T-helper 1 cell treated with Interleukin-12 subunit alpha and Interleukin-12 subunit beta and Interleukin-4 antibody, amounts not matched to agents 30 μg/mL and 1 μg/mL, for 36 hours (primary cell): ENCODE measurements around the gene SV2B.

ENCODE experiments used
- H3K27ac Mint-ChIP-seq: one replicate; pipeline ENCODE4 v1.8.0; 2021; ENCODE audit warnings: mild to moderate bottlenecking, mixed read lengths
- H3K27me3 Mint-ChIP-seq: one replicate; pipeline ENCODE4 v1.8.0; 2021; ENCODE audit warnings: low read depth, mixed read lengths
- H3K36me3 Mint-ChIP-seq: one replicate; pipeline ENCODE4 v1.8.0; 2021; ENCODE audit warnings: low read depth, mixed read lengths
- H3K4me1 Mint-ChIP-seq: one replicate; pipeline ENCODE4 v1.8.0; 2021; ENCODE audit warnings: low read depth, mixed read lengths
- H3K4me3 Mint-ChIP-seq: one replicate; pipeline ENCODE4 v1.8.0; 2021; ENCODE audit warnings: mild to moderate bottlenecking, moderate library complexity, mixed read lengths
- H3K9me3 Mint-ChIP-seq: one replicate; pipeline ENCODE4 v1.8.0; 2021; ENCODE audit warnings: mixed read lengths

The SV2B gene

GRCh38 chr15:91258415-91258759, 158.3 kb downstream of the SV2B start:
- Mint-ChIP-seq H3K9me3 (no peaks in the 10 kb centered on the region), H3K36me3 (no peaks in the 10 kb centered on the region), H3K27ac (no peak overlapping the region), H3K4me1 (peaks cover 4% of the 10 kb centered on the region), H3K4me3 (no peak overlapping the region), H3K27me3 (peaks cover 12% of the 10 kb centered on the region)

GRCh38 chr15:91259077-91259476, 159.0 kb downstream of the SV2B start:
- peaks cover 4% of the 10 kb centered on the region for H3K4me1 Mint-ChIP-seq
- H3K27me3 Mint-ChIP-seq = peaks cover 8% of the 10 kb centered on the region
- H3K27ac Mint-ChIP-seq = no peak overlapping the region
- H3K9me3 Mint-ChIP-seq = no peaks in the 10 kb centered on the region
- H3K4me3 Mint-ChIP-seq = no peak overlapping the region
- no peaks in the 10 kb centered on the region for H3K36me3 Mint-ChIP-seq

GRCh38 chr15:91261345-91261744, 161.3 kb downstream of the SV2B start:
- Mint-ChIP-seq H3K36me3 (no peaks in the 10 kb centered on the region), H3K27ac (no peak overlapping the region), H3K4me3 (no peak overlapping the region), H3K9me3 (no peaks in the 10 kb centered on the region), H3K4me1 (peaks cover 4% of the 10 kb centered on the region), H3K27me3 (peaks cover 14% of the 10 kb centered on the region)

- Mint-ChIP-seq H3K27me3 (peaks cover 12% of the 10 kb centered on the region), H3K36me3 (no peaks in the 10 kb centered on the region), H3K27ac (no peak overlapping the region), H3K4me1 (no peaks in the 10 kb centered on the region), H3K4me3 (no peak overlapping the region), H3K9me3 (no peaks in the 10 kb centered on the region)
These were observed 163.8 kb downstream of the SV2B start for GRCh38 chr15:91263632-91264531.

- no peaks in the 10 kb centered on the region for H3K4me1 Mint-ChIP-seq
- no peak overlapping the region for H3K27ac Mint-ChIP-seq
- peaks cover 12% of the 10 kb centered on the region for H3K27me3 Mint-ChIP-seq
- H3K36me3 Mint-ChIP-seq = no peaks in the 10 kb centered on the region
- no peak overlapping the region for H3K4me3 Mint-ChIP-seq
- no peaks in the 10 kb centered on the region for H3K9me3 Mint-ChIP-seq
These were observed 164.7 kb downstream of the SV2B start for GRCh38 chr15:91264651-91265351.

GRCh38 chr15:91265416-91265940, 165.4 kb downstream of the SV2B start:
- no peak overlapping the region for H3K4me3 Mint-ChIP-seq
- H3K27ac Mint-ChIP-seq = no peak overlapping the region

GRCh38 chr15:91268510-91268909, 168.5 kb downstream of the SV2B start:
- H3K27me3 Mint-ChIP-seq = peaks cover 30% of the 10 kb centered on the region
- H3K4me3 Mint-ChIP-seq = no peak overlapping the region
- no peaks in the 10 kb centered on the region for H3K36me3 Mint-ChIP-seq
- H3K9me3 Mint-ChIP-seq = no peaks in the 10 kb centered on the region
- H3K4me1 Mint-ChIP-seq = peaks cover 2% of the 10 kb centered on the region
- H3K27ac Mint-ChIP-seq = no peak overlapping the region

More at GRCh38 chr15:91265416-91265940, 165.4 kb downstream of the SV2B start:
- Mint-ChIP-seq H3K27me3 (peaks cover 17% of the 10 kb centered on the region), H3K4me1 (no peaks in the 10 kb centered on the region), H3K36me3 (no peaks in the 10 kb centered on the region), H3K9me3 (no peaks in the 10 kb centered on the region)

- Mint-ChIP-seq H3K4me3 (no peak overlapping the region), H3K4me1 (peaks cover 2% of the 10 kb centered on the region), H3K27me3 (peaks cover 39% of the 10 kb centered on the region), H3K36me3 (no peaks in the 10 kb centered on the region), H3K9me3 (no peaks in the 10 kb centered on the region), H3K27ac (no peak overlapping the region)
These were observed 170.7 kb downstream of the SV2B start for GRCh38 chr15:91270747-91271146.

- peaks cover 5% of the 10 kb centered on the region for H3K9me3 Mint-ChIP-seq
- H3K27ac Mint-ChIP-seq = no peak overlapping the region
- peaks cover 47% of the 10 kb centered on the region for H3K27me3 Mint-ChIP-seq
- peaks cover 2% of the 10 kb centered on the region for H3K4me1 Mint-ChIP-seq
- no peaks in the 10 kb centered on the region for H3K36me3 Mint-ChIP-seq
- H3K4me3 Mint-ChIP-seq = no peak overlapping the region
These were observed 171.6 kb downstream of the SV2B start for GRCh38 chr15:91271565-91272153.

GRCh38 chr15:91275844-91276243, 175.8 kb downstream of the SV2B start:
- H3K4me1 Mint-ChIP-seq = peaks cover 2% of the 10 kb centered on the region
- H3K27ac Mint-ChIP-seq = no peak overlapping the region
- H3K9me3 Mint-ChIP-seq = peaks cover 5% of the 10 kb centered on the region
- peaks cover 38% of the 10 kb centered on the region for H3K27me3 Mint-ChIP-seq
- no peaks in the 10 kb centered on the region for H3K36me3 Mint-ChIP-seq
- no peak overlapping the region for H3K4me3 Mint-ChIP-seq

GRCh38 chr15:91278951-91279350, 178.9 kb downstream of the SV2B start:
- H3K4me3 Mint-ChIP-seq = no peak overlapping the region

GRCh38 chr15:91279486-91279885, 179.4 kb downstream of the SV2B start:
- Mint-ChIP-seq H3K36me3 (no peaks in the 10 kb centered on the region), H3K27me3 (peaks cover 24% of the 10 kb centered on the region), H3K4me3 (no peak overlapping the region), H3K9me3 (peaks cover 5% of the 10 kb centered on the region), H3K27ac (no peak overlapping the region), H3K4me1 (no peaks in the 10 kb centered on the region)

More at GRCh38 chr15:91278951-91279350, 178.9 kb downstream of the SV2B start:
- Mint-ChIP-seq H3K27me3 (peaks cover 28% of the 10 kb centered on the region), H3K4me1 (no peaks in the 10 kb centered on the region), H3K9me3 (peaks cover 5% of the 10 kb centered on the region), H3K27ac (no peak overlapping the region), H3K36me3 (no peaks in the 10 kb centered on the region)

- Mint-ChIP-seq H3K4me1 (no peaks in the 10 kb centered on the region), H3K4me3 (no peak overlapping the region), H3K27ac (no peak overlapping the region), H3K36me3 (no peaks in the 10 kb centered on the region), H3K9me3 (no peaks in the 10 kb centered on the region), H3K27me3 (peaks cover 6% of the 10 kb centered on the region)
These were observed 181.9 kb downstream of the SV2B start for GRCh38 chr15:91281947-91282346.

GRCh38 chr15:91282486-91282885, 182.4 kb downstream of the SV2B start:
- H3K27ac Mint-ChIP-seq = no peak overlapping the region
- H3K4me3 Mint-ChIP-seq = no peak overlapping the region
- H3K27me3 Mint-ChIP-seq = peaks cover 3% of the 10 kb centered on the region
- H3K9me3 Mint-ChIP-seq = no peaks in the 10 kb centered on the region
- H3K36me3 Mint-ChIP-seq = no peaks in the 10 kb centered on the region
- H3K4me1 Mint-ChIP-seq = no peaks in the 10 kb centered on the region
